ENCODE data around the gene ARL13A. TPM values are rescaled to one million over a fixed set of nuclear protein-coding genes. Genes with fewer than 3 reads are reported as not detected.

ARL13A gene
- total RNA-seq, 1 experiment from 2014 or later, result not detected

DNA sequence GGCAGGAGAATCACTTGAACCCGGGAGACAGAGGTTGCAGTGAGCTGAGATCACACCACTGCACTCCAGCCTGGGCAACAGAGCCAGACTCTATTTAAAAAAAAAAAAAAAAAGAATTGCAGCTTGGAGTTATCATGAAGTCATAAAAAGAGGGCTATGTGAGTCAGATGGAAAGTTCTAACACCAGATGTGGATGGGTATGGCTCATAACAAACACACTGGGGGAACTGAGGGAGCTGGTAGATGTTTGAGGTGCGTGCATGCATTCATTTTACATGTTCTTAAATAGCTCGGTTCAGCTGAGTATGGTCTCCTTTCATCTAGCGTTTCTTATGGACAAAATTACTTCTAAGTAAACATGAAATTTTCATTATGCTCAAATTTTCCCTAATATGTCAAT is 70.7 kb downstream of the ARL13A start:
- CTCF ChIA-PET, result no interaction called here
- POLR2A ChIA-PET (ENCODE audit: unreplicated experiment), result no interaction called here
- no TSS peak for BruUV-seq (replicated peaks)

More for the DNA sequence above, 70.7 kb downstream of the ARL13A start:
- Histone ChIP-seq H3K4me2 (no peak overlapping the region), H3K27ac (no peak overlapping the region), H3K9me2 (ENCODE audit: insufficient read depth) (no peaks in the 10 kb centered on the region), H3K79me2 (ENCODE audit: low read depth) (no peaks in the 10 kb centered on the region), H2AFZ (no peak overlapping the region), H4K20me1 (ENCODE audit: insufficient read depth) (no peaks in the 10 kb centered on the region), H3F3A (ENCODE audit: insufficient read depth, low read depth) (no peaks in the 10 kb centered on the region), H3K4me1 (replicated peaks; ENCODE audit: insufficient read depth) (no peaks in the 10 kb centered on the region), H3K27me3 (ENCODE audit: insufficient read depth, low read depth) (no peaks in the 10 kb centered on the region), H3K36me3 (ENCODE audit: low read depth) (no peaks in the 10 kb centered on the region), H3K9me3 (ENCODE audit: insufficient read depth, low read depth) (no peaks in the 10 kb centered on the region), H3K4me3 (no peak overlapping the region)
- intact Hi-C loops (cut with micrococcal nuclease; ENCODE audit: unreplicated experiment), result no loop called here
- DNase-seq, result no peak
- TF ChIP-seq, protein P1, sequence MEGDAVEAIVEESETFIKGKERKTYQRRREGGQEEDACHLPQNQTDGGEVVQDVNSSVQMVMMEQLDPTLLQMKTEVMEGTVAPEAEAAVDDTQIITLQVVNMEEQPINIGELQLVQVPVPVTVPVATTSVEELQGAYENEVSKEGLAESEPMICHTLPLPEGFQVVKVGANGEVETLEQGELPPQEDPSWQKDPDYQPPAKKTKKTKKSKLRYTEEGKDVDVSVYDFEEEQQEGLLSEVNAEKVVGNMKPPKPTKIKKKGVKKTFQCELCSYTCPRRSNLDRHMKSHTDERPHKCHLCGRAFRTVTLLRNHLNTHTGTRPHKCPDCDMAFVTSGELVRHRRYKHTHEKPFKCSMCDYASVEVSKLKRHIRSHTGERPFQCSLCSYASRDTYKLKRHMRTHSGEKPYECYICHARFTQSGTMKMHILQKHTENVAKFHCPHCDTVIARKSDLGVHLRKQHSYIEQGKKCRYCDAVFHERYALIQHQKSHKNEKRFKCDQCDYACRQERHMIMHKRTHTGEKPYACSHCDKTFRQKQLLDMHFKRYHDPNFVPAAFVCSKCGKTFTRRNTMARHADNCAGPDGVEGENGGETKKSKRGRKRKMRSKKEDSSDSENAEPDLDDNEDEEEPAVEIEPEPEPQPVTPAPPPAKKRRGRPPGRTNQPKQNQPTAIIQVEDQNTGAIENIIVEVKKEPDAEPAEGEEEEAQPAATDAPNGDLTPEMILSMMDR (conservative IDR thresholded peaks at IDR 0.05), result no peak
- TF ChIP-seq EZH2 (IDR thresholded peaks at IDR 0.05; ENCODE audit: low read depth), result no peak

Other genes with a start within 250 kb of the ARL13A start
- gene SYTL4, start 237.6 kb upstream of the ARL13A start, total RNA-seq (2021), result 23.4 and 23.6 TPM in 2 replicates
- 18.5 and 24.1 TPM in 2 replicates for gene CSTF2, start 149.3 kb upstream of the ARL13A start, total RNA-seq (2021)
- not detected in 2 replicates for gene NOX1, start 95.3 kb upstream of the ARL13A start, total RNA-seq (2021)
- gene XKRX, start 40.8 kb upstream of the ARL13A start, total RNA-seq (2021), result 1.2 and 1.4 TPM in 2 replicates
- 31.6 and 38.1 TPM in 2 replicates for gene TRMT2B, start 82.4 kb downstream of the ARL13A start, total RNA-seq (2021)
- gene TMEM35A, start 109.2 kb downstream of the ARL13A start, total RNA-seq (2021), result not detected in 2 replicates
- 18.0 and 26.1 TPM in 2 replicates for gene CENPI, start 128.5 kb downstream of the ARL13A start, total RNA-seq (2021)

Data from PC-9 (cell line).